HL-60 (cell line): Measurements from ENCODE around the gene RPL10.

Experiments
- CTCF ChIP-seq: IDR thresholded peaks from one replicate; pipeline ENCODE4 v1.5.1; 2011; ENCODE audit warnings: low read length, control low read depth, inconsistent platforms; ENCODE audit not compliant: insufficient read depth
- GABPA ChIP-seq: IDR thresholded peaks from 2 replicates; pipeline ENCODE4 v1.6.1; 2012; ENCODE audit warnings: low read depth
- POLR2AphosphoS5 ChIP-seq: IDR thresholded peaks from 2 replicates; pipeline ENCODE4 v1.6.1; 2012; ENCODE audit warnings: low read depth
- REST ChIP-seq: IDR thresholded peaks from 2 replicates; pipeline ENCODE4 v1.6.1; 2012; ENCODE audit warnings: low read depth; ENCODE audit not compliant: insufficient replicate concordance
- SPI1 ChIP-seq: IDR thresholded peaks from 2 replicates; pipeline ENCODE4 v1.6.1; 2012; ENCODE audit warnings: low read depth, mild to moderate bottlenecking, borderline replicate concordance

DNA sequence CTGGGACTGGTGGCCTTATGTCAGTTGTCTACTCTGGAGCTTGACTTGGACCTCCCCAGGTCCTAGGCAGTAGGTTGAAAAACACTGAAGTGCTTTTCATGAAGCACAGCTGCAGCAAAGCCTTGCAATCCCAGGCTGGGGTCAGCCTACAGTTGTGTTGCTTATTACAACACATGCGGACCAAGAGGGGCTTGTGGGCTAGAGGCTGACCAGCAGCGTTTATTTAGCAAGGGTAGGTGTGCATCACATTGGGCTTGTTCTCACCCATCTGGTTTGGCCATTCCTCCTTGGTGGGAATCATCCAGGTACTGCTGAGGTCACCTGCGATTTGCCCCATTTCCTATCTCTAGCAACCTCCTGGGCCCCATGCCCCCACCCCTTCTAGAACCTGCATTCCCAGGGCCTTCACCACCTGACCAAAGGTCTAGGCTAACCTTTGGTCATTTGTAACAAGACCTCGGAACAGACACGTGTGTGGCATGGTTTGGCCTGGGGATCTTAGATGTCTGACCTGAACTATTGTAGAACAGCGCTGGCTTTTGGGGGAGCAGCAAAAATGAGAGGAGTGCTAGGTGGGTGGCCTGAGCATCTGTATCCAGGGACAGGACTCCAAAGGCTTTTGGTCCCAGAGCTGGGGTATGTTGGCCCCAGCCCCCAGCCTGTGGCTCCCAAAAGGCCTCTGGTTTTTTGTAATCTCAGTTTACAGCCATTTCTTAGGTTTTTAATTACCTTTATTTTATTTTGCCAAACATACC lies 3.0 kb downstream of the RPL10 start:
- TF ChIP-seq CTCF (no peak), REST (no peak), POLR2AphosphoS5 (peak; percentile 98), GABPA (no peak), SPI1 (no peak)
